Mucosa of descending colon (tissue), 3 donors: Measurements from ENCODE around the gene ITGA2B. TPM values are rescaled to one million over a fixed set of nuclear protein-coding genes. Genes with fewer than 3 reads are reported as not detected.

Source experiments
- ATAC-seq: fragments of 200-7000 bp; cut with Tn5 transposase; one replicate; pipeline ENCODE4 v1.9.1; 2020; ENCODE audit warnings: mild to moderate bottlenecking, moderate library complexity
- DNase-seq, 3 donors: peaks; one replicate each; pipeline ENCODE4 v3.0.0-alpha.2; 2020
- H3K36me3 ChIP-seq: fragments of 200-600 bp; one replicate; pipeline ENCODE4 v1.8.0; 2021; ENCODE audit warnings: low read depth, mild to moderate bottlenecking
- H3K4me1 ChIP-seq: fragments of 200-600 bp; one replicate; pipeline ENCODE4 v1.8.0; 2021; ENCODE audit warnings: low read depth, mild to moderate bottlenecking
- H3K4me3 ChIP-seq: fragments of 200-600 bp; one replicate; pipeline ENCODE4 v1.8.0; 2021; ENCODE audit warnings: mild to moderate bottlenecking
- H3K9me3 ChIP-seq: fragments of 200-600 bp; one replicate; pipeline ENCODE4 v1.8.0; 2021; ENCODE audit warnings: mild to moderate bottlenecking
- intact Hi-C, 2 donors: fragments of 100-400 bp; cut with DNase I in 1 of 2; cut with micrococcal nuclease in 1 of 2; formaldehyde crosslinking; loops; one replicate each; pipeline versions ENCODE4 v1.11.0 to v1.11.1; 2022; cut with DNase I, micrococcal nuclease
- total RNA-seq, 3 donors: library from RNA; stranded (reverse); fragmentation: NEBNext Ultra II Directional in 2 of 3; extraction: Animal tissue kit (Norgen Biotek cat#: 25700) in 2 of 3; gene quantifications; one replicate each; pipeline versions ENCODE4 v1.2.1 to v1.2.4, GENCODE V29; 2021 to 2023
- TF ChIP-seq, protein P1 (sequence below): fragments of 200-600 bp; IDR thresholded peaks from one replicate; pipeline ENCODE4 v1.8.0; 2022; ENCODE audit warnings: antibody characterized with exemption, mild to moderate bottlenecking
- donor health status: DM: no; HTN: no; CAD: no; lungs with moderate emphysema.
- donor health status: DM: no; HTN: no; CAD: no.
- donor health status: DM: no; HTN: yes; CAD: no.

ITGA2B gene
- total RNA-seq, 3 donors from 2014 or later: 0.26 to 0.79 (median 0.41) TPM

DNA sequence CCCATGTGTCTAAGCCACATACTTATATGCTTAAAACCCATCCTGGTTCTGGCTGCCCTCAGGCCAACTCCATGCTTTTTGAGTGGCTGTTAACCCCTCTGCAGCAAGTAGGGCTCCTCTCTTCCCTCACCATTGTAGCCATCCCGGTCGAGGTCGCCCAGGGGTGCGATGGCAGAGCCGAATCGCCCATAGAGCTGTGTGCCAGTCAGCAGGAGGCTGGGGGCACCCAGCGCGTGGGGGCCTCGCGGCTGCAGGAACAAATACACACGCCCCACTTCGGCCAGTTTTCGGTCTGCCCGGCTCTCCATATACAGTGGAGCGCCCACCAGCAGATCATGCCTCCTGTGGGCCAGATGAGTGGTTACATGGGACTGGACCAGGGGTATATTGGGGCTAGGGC, 6.1 kb downstream of the ITGA2B start:
- TF ChIP-seq, protein P1, sequence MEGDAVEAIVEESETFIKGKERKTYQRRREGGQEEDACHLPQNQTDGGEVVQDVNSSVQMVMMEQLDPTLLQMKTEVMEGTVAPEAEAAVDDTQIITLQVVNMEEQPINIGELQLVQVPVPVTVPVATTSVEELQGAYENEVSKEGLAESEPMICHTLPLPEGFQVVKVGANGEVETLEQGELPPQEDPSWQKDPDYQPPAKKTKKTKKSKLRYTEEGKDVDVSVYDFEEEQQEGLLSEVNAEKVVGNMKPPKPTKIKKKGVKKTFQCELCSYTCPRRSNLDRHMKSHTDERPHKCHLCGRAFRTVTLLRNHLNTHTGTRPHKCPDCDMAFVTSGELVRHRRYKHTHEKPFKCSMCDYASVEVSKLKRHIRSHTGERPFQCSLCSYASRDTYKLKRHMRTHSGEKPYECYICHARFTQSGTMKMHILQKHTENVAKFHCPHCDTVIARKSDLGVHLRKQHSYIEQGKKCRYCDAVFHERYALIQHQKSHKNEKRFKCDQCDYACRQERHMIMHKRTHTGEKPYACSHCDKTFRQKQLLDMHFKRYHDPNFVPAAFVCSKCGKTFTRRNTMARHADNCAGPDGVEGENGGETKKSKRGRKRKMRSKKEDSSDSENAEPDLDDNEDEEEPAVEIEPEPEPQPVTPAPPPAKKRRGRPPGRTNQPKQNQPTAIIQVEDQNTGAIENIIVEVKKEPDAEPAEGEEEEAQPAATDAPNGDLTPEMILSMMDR: no peak
- ATAC-seq: no peak
- intact Hi-C loops: no loop called here

DNA sequence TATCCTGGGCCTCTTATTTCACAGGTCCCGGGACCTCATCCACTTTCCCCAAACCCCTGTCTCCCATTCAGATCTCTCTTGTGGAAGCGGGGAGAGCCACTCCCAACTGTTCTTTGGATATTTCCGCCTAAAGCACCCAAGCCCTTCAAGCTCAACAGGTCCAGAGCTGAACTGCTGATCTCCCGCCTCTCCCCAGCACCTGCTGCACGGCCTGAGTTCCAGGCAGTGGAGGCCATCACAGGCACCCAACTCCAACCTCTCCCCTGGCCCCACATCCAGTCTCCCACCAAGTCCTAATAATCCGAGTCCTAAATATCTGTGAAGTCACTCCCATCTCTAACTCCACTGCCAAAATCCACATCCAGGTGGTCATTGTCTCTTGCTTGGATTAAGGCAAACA, 6.5 kb downstream of the ITGA2B start:
- no peak for ATAC-seq
- H3K4me1 ChIP-seq: peaks cover 15% of the 10 kb centered on the region

More for the DNA sequence above, 6.1 kb downstream of the ITGA2B start:
- Histone ChIP-seq H3K4me1 (peaks cover 15% of the 10 kb centered on the region), H3K4me3 (no peak overlapping the region), H3K36me3 (no peaks in the 10 kb centered on the region), H3K9me3 (no peaks in the 10 kb centered on the region)
- DNase-seq: peak in 1 of 3 donors; percentile 17

DNA sequence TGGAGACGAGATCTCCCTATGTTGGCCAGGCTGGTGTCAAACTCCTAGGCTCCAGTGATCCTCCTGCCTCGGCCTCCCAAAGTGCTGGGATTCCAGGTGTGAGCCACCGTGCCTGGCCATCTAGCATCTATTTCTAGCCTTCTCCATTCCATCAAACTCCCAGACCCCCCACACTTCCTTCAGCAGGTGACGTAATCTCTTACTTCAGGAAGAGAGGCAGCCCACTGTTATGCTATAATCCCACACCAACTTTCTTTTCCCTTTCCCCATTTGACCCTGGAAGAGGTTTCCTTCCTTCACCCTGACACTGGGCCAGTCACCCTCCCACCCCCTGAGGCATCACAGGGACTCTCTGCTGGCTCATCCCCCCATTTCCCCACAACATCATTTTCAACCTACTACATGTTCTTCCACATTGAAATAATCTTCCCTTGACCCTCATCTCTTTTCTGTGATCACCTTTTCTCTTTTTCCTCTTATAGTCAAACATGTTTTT, 7.6 kb downstream of the ITGA2B start:
- no peak for ATAC-seq
- DNase-seq: peak in 1 of 3 donors; percentile 1
- TF ChIP-seq, protein P1: no peak
- intact Hi-C loops: no loop called here
- Histone ChIP-seq H3K4me1 (peaks cover 15% of the 10 kb centered on the region), H3K36me3 (no peaks in the 10 kb centered on the region), H3K9me3 (no peaks in the 10 kb centered on the region), H3K4me3 (no peak overlapping the region)

More for the DNA sequence above, 6.5 kb downstream of the ITGA2B start:
- Histone ChIP-seq H3K36me3 (no peaks in the 10 kb centered on the region), H3K4me3 (no peak overlapping the region), H3K9me3 (no peaks in the 10 kb centered on the region)
- DNase-seq: peak in 1 of 3 donors; percentile 5
- intact Hi-C loops: no loop called here
- TF ChIP-seq, protein P1: no peak

DNA sequence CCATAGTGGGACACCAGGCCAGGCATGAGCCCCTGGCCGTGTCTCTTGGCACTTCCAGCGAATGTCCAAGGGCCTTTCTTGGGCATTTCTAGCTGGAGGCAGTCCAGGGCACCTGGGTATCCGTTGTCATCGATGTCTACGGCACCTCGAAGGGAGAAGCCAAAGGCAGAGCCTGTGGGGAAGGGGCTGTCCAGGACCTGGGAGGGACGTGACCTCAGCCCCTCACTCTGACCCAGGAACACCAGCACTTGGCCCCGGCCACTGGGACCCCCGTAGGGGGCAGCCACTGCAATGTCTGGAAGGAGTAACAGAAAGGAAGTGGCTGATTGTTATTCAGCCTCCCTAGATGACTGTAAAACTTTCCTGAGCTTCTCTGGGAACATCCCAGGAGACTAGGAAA, 8.7 kb downstream of the ITGA2B start:
- no peaks in the 10 kb centered on the region for H3K36me3 ChIP-seq
- no peak for ATAC-seq

DNA sequence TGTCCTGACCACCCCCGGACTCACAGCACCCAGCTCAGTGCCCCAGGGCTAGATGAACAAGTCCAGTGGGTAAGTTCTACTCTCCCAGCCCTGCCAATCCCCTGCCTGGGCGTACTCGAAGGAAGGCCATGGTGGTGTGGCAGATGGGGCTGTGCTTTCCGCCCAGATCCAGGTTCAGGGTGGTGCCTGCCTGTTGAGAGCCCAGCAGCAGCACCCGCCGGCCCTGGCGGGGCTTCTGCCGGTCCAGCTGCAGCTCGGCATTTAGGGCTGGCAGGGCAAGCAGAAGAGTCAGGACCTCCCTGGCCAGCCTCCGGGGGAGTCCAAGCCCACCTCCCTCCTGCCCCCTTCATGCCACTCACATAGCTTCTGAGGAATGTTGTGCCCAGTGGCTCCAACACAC, 9.6 kb downstream of the ITGA2B start:
- intact Hi-C loops: no loop called here
- Histone ChIP-seq H3K4me3 (no peak overlapping the region), H3K9me3 (no peaks in the 10 kb centered on the region), H3K4me1 (peaks cover 4% of the 10 kb centered on the region), H3K36me3 (no peaks in the 10 kb centered on the region)
- peak in 1 of 3 donors; percentile 34 for DNase-seq
- TF ChIP-seq, protein P1: no peak
- ATAC-seq: no peak

More for the DNA sequence above, 8.7 kb downstream of the ITGA2B start:
- peak in 1 of 3 donors; percentile 15 for DNase-seq
- Histone ChIP-seq H3K4me3 (no peak overlapping the region), H3K9me3 (no peaks in the 10 kb centered on the region), H3K4me1 (peaks cover 10% of the 10 kb centered on the region)
- TF ChIP-seq, protein P1: no peak
- intact Hi-C loops: no loop called here
